ENCODE results near the gene RP9.

The RP9 gene

DNA sequence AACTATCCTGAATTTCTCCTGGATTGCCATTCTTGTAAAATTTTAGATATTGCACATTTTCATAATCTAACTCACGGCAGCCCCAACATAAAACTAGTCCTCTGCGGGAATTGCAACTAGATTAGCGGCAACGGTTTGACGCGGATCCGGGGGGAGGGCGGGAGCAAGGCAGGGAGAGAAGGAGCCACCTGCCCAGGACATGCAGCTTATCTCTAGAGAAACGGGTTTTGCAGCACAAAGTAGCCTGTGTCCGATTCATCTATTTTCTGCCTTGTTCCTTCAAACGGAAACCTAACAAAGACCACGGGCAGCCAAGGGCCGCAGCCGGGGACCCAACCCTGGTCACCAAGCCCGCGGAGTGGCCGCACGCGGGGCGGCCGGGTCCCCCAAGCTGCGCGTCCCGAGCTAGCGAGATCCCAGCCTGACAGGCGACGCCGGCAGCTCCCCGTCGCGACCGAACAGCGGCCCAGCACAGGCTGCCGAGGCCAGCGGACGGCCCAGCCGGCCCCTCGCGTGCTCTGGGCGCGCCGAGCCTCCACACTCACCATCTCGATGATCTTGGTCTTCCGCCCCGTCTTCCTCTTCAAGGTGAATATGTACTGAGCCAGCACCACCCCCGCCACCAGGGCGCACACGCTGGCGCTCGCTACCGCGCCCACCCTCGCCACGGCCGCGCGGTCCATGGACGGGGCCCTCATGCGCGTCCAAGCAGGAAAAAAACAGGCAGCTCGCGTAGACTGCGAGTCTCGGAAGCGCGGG lies 47.0 kb downstream of the RP9 start, which contains the start of gene NT5C3A:
Gene NT5C3A (minus strand): TSS at position 754 of the 759 bp plus-strand sequence. CDS start 71 bp downstream, at position 683.
- peak; percentile 9 for DNase-seq (ENCODE audit: low read depth)

GRCh38 chr7:33061282-33061937 lies 47.8 kb downstream of the RP9 start:
- no peak for DNase-seq (ENCODE audit: low read depth)

- DNase-seq (ENCODE audit: low read depth) = no peak
These were observed 49.6 kb downstream of the RP9 start for GRCh38 chr7:33059635-33060034.

DNA sequence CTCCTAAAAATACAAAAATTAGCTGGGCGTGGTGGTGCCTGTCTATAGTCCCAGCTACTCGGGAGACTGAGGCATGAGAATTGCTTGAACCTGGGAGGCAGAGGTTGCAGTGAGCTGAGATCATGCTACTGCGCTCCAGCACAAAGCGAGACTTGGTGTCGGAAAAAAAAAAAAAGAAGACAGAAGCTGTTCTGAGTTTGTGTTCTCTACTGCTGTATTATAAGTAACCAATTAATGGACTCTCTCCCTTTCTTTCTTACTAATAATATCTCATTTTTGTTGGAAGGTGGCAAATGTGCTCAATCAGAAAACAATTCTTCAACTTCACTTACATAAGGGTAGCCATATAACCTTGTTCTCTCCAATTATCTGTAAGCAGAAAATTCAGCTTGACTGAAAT lies 54.0 kb downstream of the RP9 start:
- DNase-seq (ENCODE audit: low read depth) = no peak

DNA sequence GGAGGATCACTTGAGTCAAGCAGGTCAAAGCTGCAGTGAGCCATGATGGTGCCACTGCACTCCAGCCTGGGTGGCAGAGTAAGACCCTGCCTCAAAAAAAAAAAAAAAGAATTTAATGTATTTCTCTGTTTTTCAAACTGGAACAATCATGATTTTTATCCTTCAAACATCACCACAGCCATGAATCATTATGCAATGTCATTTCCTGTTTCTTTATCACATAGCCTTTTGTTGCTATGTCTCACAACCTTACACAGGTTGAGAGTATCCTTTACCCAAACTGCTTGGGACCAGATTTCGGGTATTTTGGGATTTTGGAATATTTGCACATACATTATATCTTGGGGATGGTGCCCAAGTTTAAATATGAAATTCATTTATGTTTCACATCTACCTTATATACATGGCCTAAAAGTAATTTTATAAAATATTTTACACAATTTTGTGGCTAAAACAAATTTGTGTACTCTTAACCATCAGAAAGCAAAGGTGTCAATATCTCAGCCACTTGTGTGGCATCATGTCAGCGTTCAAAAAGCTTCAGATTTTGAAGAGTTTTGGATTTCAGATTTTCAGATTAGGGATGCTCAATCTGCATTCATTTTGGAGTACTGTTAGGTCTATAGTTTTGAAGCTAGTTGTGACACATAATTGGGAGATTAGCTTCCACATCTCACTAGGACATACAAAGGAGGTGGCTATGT lies 54.8 kb downstream of the RP9 start:
- DNase-seq (ENCODE audit: low read depth) = no peak

DNA sequence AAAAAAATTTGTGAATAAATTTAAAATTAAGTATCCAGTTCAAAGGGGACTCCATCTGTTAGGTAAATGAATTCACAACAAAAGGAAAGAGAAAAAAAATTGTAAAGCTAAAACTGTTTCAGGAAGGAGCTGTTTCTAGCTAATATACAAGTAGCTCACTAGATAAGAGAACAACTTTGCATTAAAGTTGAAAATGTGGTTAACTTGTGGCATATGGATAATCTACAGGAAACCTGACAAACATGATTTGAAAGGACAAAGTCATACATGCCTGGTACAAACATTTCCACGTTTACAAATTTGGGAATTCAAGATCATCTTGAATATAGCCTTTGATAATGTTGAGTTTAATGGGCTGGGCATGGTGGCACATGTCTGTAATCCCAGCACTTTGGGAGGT lies 55.5 kb downstream of the RP9 start:
- DNase-seq (ENCODE audit: low read depth) = no peak

GRCh38 chr7:33050535-33051318 lies 58.5 kb downstream of the RP9 start:
- DNase-seq (ENCODE audit: low read depth) = no peak

DNA sequence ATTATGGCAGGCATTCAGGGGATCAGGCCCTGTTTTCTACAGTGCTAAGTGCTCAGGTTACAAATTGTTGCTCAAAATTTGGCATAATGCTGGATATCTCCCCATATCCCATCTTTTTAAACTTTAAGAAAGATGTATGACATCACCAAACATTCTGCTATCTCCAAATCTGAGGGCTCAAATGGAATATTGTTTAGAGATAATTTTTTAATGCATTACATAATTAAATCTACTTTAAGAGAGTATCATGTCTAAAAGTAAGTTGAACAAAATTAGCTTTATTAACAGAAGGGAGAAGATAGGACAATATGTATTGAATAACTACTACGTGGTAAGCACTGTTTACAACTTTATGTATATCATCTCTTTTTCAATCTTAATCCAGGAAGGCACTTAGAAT lies 60.5 kb downstream of the RP9 start:
- no peak for DNase-seq (ENCODE audit: low read depth)

DNA sequence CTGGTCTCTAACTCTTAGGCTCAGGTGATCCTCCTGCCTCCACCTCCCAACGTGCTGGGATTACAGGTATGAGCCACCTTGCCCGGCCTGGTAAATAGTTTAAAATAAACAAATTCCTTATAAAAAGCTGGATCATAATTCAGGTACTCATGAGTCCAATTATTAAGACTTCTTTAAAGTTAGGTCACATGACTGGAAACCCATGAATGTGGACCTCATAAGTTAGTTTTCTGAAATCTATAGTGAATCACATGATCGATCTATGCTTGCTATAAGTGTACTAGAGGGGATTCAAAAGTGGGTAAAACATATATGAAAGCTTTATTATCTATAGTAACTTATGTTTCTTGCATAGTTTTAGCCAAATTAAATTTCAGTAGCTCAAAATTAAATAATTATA lies 60.9 kb downstream of the RP9 start:
- no peak for DNase-seq (ENCODE audit: low read depth)

DNA sequence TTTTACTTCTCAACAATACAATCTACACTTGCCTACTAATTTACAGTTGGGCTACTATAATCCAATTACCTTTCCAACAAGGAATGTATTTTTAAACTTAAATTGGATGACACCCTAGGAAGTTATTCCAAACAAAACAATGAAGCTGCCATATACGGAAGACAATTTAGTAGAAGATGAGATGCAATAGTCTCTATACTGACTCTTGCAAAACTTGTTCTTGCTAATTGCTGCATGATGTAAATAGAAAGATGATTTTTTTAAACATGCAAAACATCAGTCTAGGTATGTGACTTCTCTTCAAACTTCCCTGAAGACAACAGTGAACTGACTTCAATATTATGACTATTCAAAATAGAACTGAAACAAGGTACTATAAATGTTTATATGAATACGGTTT lies 64.2 kb downstream of the RP9 start:
- no peak for DNase-seq (ENCODE audit: low read depth)
